NCI-H226 (cell line): ENCODE data around the gene SUGP2.
A peak's percentile ranks its signal among the peaks of the same experiment; 100 is the strongest.
"Not testable (repeated sequence)": the region's sequence is repeated elsewhere in the genome, so short reads cannot be mapped to it uniquely, and the experiment has no call there.

Experiments
- DNase-seq: peaks from one replicate; pipeline ENCODE4 v3.0.0-alpha.2; 2015

Gene SUGP2

DNA sequence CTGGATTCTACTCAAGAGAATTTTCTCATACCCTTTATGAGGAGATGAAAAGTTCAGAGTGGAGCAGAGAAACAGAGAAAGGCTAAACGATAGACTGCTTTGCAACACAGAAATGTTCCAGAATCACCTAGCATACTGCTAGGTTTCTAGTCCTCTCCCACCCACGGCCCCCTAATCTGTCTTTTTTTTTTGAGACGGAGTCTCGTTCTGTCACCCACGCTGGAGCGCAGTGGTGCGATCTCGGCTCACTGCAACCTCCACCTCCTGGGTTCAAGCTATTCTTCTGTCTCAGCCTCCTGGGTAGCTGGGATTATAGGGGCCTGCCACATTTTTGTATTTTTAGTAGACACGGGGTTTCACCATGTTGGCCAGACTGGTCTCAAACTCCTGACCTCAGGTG is 4.8 kb downstream of the SUGP2 start:
- no peak for DNase-seq

- DNase-seq, result no peak
Observed at GRCh38 chr19:19027228-19027627, 6.1 kb downstream of the SUGP2 start.

GRCh38 chr19:19026299-19026971 is 6.9 kb downstream of the SUGP2 start:
- no peak for DNase-seq

DNA sequence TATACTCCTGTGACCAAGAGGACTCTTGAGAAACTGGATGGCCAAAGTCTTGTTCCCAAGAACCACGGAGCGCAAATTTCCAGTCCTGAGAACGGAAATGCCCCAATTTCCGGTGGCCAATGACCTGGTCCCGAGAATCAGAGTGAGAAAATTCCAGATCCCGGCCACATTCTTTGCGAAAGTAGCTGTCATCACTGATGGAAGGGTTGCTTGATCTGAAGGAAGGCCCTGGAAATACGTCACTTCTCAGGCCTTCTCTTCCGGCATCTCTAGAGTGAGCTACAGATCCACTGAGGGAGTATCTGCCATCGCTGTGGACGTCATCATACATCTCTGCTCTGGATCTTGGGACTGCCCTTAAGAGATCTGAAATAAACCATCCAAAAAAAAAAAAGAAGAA is 7.5 kb downstream of the SUGP2 start:
- DNase-seq, result no peak

GRCh38 chr19:19023376-19023775 is 9.9 kb downstream of the SUGP2 start:
- DNase-seq, result not testable (repeated sequence)

DNA sequence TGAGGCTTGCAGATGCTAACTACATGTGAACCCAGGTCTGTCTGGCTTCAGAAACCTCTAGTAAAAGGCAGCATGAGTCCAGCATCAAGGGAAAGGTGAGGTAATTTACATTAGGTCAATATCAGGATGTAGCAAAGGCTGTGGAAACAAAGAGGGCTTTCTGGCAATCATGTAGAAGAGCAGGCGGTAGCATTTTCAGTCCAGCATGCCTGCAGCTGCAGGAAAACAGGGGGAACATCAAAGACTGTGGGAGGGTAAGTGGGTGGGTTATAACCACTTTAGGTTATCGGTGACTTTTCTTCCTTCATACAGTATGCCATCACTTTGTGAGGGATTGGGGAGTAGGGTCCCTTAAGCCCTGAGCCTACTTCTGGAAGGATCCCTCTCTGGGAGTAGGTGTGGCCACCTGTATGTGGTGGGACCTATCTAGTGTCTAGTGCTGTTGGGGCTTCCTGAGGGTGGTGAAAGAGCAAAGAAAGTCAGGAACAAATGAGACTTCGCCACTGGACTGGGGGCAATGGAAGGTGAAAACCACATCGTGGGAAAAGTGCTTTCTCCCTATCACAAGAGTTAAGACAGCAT is 10.8 kb downstream of the SUGP2 start:
- DNase-seq, result no peak

- DNase-seq, result no peak
Observed at GRCh38 chr19:19021115-19021514, 12.2 kb downstream of the SUGP2 start.

GRCh38 chr19:19010551-19010950 is 22.8 kb downstream of the SUGP2 start:
- no peak for DNase-seq

DNA sequence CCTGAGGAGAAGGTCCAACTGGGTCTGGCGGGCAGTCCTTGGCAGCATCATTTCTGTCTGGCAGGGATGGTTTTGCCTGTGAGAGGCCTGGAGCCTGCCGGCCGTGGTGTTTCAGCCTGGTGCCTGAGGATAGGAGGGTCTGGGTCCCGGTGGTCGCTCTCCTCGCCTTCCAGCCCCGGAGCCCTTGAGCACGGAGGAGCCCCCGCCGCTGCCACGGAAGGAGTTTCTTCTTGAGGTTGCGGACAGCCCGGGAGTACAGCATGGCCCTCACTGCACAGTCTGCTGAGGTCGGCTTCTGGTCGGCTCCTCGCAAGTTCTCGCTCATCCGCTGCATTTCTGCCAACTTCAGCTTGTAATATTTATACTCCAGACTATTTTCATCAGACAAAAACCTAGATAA is 23.4 kb downstream of the SUGP2 start:
- no peak for DNase-seq

DNA sequence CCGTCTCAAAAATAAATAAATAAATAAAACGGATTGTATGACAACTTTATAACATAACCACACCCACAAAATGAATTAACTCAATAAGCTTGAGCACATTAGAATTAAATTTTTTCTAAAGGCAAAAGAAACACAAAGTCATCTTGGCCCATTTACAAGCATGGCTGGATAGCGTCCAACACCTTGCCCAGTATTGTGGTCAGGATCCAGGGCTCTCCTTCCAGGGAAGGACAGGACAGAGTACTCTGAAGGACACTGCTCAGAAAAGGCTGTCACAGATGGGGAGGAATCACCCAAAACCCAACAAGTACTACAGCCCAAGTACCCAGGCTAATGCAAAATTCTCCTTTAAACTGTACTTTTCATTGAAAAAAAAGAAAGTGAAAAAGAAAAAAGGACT is 27.1 kb downstream of the SUGP2 start:
- DNase-seq, result no peak

DNA sequence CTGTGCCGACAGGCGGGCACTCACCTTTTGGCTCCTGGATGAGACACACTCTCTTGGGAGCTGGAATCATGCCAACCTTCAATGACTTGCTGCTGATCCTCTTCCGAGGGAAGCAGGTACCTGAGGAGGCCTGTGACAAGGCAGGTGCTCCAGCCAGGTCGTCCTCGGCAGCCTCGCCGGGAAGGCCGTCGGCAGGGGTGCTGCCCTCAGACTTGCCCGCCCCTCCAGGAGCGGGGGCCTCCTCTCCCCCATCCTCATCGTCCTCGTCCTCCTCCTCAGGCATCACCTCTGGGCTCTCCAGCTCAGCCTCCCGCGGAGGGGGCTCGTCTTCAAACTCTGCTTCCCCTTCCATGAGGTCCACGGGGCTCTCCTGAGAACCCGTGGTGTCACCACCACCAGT is 29.2 kb downstream of the SUGP2 start:
- no peak for DNase-seq

GRCh38 chr19:18999896-19000620 is 33.3 kb downstream of the SUGP2 start:
- no peak for DNase-seq

GRCh38 chr19:18999016-18999758 is 34.1 kb downstream of the SUGP2 start:
- DNase-seq, result peak; percentile 20

GRCh38 chr19:18998276-18998675 is 35.0 kb downstream of the SUGP2 start:
- DNase-seq, result no peak

DNA sequence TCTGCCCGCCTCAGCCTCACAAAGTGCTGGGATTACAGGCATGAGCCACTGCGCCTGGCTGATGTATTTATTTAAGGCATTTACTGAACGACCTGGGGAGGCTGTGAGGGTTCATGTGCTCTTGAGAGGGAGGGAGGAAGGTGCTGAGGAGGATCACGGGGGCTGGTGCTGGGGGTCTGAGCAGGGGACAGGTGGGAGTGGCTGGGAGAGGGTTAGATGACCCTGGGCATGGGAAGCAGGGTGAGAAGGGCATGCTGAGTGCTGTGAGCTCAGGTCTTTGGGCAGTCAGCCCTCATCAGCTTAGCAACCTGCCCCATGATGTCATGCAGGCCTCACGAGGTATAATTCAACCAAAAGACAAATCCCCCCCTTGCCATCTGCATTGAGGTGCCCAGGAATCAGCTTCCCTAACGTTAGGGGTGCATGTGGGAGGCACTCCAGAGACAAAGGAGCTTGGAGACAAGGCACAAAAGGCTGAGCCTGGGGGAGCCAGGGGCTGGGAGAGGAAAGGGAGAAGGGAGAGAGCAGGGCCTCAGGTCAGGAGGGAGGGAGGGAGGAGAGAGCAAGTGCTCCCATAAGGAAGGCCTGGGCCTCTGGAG is 36.4 kb downstream of the SUGP2 start:
- no peak for DNase-seq

DNA sequence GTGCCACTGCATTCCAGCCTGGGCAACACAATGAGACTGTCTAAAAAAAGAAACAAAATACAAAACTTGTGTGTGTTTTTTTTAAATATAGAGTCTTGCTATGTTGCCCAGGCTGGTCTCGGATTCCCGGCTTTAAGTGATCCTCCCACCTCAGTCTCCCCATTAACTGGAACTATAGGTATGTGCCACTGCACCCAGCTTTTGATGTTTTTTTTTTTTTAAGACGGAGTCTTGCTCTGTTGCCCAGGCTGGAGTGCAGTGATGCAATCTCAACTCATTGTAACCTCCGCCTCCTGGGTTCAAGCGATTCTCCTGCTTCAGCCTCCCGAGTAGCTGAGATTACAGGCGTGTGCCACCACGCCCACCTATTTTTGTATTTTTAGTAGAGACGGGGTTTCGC is 37.0 kb downstream of the SUGP2 start:
- no peak for DNase-seq

DNA sequence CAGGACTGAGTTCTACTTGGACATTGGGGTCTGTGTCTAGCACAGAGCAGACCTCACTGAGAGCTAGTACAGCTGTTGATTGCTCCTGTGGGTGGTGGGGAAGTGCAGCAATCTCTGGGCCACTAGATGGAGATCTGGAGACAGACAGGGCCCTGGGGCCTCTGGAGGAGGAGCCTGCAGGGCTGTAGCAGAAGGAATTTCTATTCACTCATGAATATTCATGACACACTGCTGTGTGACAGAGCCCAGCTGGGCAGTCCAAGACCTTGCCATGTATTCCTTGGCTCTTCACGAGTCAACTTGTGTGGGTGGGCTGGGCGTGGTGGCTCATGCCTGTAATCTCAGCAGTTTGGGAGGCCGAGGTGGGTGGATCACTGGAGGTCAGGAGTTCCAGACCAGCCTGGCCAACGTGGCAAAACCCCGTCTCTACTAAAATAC is 37.5 kb downstream of the SUGP2 start:
- peak; percentile 54 for DNase-seq

DNA sequence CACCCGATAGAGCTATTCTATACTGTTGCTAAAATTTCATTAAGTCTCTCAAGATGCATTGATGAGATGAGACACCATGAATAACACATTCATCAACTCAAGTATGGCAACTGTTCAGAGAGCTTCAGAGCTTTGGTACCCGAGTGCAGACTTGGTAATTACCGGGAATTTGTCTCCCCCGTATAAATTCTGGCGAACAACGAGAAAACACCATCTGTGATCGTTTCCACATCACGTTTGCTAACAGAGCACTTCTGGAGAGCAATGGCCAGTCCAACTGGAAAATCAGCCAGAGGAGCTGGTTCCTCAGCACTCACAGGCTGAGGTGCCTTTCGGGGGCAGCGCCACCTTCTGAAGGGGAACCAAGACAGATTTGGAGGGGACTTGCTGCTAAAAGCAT is 40.2 kb downstream of the SUGP2 start:
- DNase-seq, result no peak

GRCh38 chr19:18992696-18993095 is 40.6 kb downstream of the SUGP2 start:
- DNase-seq, result no peak

DNA sequence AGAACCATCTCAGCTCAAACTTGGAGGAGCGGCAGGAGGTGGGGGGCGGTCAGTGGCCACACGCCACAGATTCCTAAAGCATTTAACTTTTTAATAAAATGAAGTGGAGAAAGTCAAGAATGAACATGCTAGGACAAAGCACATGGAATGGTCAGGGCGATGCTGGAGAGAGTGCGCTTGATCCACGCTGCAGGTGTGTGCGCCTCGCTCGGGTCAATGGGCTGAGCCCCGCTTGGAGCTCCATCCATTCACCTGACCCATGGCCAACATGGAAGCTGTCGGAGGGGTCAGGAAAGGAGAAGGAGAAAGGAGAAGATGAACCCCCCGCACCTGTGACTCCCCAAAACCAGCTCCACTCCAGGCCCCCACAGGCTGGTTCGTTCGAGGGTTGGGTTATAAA is 41.8 kb downstream of the SUGP2 start:
- no peak for DNase-seq

- no peak for DNase-seq
Observed at GRCh38 chr19:18991006-18991405, 42.3 kb downstream of the SUGP2 start.

DNA sequence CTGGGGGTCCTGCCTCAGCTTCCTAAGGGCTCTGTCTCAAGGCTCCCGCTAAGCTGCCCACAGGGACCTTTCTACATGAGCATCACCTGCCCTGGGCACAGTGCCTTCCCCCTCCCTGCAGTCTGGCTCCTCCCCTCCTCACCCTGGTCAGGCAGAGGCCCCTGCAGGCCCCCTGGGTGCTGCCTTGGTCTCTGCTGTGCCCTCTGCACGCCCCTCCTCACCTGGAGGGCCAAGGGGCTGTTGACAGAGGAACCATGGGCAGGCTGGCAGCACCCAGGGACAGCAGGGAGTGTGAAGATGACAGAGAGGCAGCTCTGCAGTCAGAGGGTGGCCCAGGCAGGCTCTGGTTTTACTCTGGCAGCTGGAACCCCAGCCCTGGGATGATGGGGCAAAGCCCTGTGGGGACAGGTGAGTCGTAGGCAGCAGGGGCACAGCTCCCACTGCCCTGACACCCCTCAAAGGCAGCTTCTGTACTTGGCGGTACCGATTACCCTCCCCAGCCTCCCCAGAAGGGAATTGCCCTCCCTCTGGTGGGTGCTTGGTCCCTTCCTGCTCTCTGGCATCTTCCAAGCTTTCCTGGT is 43.1 kb downstream of the SUGP2 start:
- DNase-seq, result no peak

DNA sequence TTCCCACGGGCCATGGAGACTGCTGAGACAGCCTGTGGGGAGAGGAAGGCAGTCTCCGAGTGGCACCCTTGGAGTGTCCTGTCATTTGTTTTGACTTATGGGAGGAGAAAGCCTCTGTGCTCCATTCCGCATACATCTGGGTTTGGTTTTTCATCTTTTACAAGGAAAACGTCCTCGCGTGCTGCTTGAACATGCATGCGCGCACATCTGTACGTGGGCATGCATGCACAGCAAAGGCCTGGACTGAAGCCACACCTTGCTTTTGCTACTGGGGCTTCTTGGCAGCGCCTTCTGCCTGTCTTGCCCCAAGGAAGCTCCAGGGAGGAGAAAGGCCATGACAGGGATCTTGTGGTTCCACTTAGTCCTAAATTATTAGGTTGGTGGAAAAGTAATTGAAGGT is 44.0 kb downstream of the SUGP2 start:
- DNase-seq, result no peak
